GM12891 (cell line): ENCODE measurements around the gene CFAP46.

Experiments
- POLR2A ChIP-seq: IDR thresholded peaks from 2 replicates; pipeline ENCODE4 v1.6.1; 2011; ENCODE audit warnings: low read depth, low read length, control low read depth
- POLR2AphosphoS5 ChIP-seq: IDR thresholded peaks from 2 replicates; pipeline ENCODE4 v1.6.1; 2011; ENCODE audit warnings: low read depth, low read length, control low read depth
- TAF1 ChIP-seq: IDR thresholded peaks from 2 replicates; pipeline ENCODE4 v1.6.1; 2011; ENCODE audit warnings: low read depth, low read length, control low read depth

DNA sequence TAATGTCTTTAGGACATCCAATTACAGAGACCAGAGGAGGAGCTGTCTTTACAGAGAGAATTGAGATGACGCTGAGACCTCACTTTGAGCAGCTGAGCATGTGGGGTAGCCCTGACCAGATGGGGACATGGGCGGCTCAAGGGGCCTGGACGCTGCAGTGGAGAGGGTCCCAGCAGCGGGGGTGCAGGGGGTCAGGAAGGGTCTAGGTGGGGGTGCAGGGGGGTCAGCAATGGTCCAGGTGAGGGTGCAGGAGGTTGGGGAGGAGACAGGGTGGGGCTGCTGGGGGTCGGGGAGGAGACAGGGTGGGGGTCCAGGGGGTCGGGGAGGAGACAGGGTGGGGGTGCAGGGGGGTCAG is 43.2 kb upstream of the CFAP46 start:
- TF ChIP-seq POLR2AphosphoS5 (no peak), POLR2A (no peak), TAF1 (no peak)
